PC-9 (cell line): Measurements from ENCODE around the gene CDK5.

Source experiments
- EZH2 ChIP-seq: fragments of 200-600 bp; sonication (generic); IDR thresholded peaks from 2 replicates; pipeline ENCODE4 v1.8.0; 2017; ENCODE audit warnings: antibody characterized with exemption, low read depth
- TF ChIP-seq, protein P1 (sequence below): fragments of 200-600 bp; sonication (generic); conservative IDR thresholded peaks from 2 replicates; pipeline ENCODE4 v1.6.1; 2017; ENCODE audit warnings: mixed run types, antibody characterized with exemption, mild to moderate bottlenecking, moderate library complexity

DNA sequence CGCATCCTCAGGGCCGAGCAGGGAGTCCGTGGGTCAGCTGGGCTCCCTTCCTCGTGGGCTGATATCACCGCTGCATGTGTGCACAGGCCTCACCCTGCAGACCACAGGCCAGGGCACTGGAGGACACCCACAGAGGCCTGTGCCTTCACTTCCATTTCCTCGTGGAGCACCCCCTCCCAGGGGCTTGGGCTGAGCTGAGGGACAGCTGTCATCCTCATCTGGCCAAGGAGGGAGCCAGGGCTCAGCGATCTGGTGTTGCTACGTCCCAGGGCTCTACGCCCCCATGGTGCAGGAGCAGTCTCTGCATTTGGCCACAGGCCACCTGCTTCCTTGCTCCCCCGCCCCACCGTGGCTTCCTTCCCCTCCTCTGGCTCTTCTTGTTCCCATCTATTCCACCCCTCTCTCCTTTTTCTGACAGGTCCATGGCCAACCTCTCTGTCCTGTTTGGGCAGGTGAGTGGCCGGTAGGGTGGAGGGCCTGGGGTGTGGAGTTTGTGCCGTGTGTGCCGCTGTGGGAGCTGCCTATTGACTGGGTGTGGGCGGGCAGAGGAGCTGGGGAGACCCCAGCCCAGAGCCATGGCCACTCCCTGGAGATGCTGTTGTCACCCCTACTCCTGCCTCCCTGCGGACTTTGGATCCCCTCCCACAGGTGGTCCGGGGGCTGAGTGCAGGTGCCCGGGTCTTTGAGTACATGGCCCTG is 17.7 kb downstream of the CDK5 start:
- TF ChIP-seq, protein P1, sequence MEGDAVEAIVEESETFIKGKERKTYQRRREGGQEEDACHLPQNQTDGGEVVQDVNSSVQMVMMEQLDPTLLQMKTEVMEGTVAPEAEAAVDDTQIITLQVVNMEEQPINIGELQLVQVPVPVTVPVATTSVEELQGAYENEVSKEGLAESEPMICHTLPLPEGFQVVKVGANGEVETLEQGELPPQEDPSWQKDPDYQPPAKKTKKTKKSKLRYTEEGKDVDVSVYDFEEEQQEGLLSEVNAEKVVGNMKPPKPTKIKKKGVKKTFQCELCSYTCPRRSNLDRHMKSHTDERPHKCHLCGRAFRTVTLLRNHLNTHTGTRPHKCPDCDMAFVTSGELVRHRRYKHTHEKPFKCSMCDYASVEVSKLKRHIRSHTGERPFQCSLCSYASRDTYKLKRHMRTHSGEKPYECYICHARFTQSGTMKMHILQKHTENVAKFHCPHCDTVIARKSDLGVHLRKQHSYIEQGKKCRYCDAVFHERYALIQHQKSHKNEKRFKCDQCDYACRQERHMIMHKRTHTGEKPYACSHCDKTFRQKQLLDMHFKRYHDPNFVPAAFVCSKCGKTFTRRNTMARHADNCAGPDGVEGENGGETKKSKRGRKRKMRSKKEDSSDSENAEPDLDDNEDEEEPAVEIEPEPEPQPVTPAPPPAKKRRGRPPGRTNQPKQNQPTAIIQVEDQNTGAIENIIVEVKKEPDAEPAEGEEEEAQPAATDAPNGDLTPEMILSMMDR: no peak
- TF ChIP-seq EZH2: no peak
